ENCODE data around the gene CD27. TPM values are rescaled to one million over a fixed set of nuclear protein-coding genes. Genes with fewer than 3 reads are reported as not detected.
A peak's percentile ranks its signal among the peaks of the same experiment; 100 is the strongest.

The CD27 gene
- total and polyA plus RNA-seq, 2 of the 13 experiments (the other 11 are each of a cell fraction or from before 2014, with no cell fraction given): 0.12 TPM; not detected in 1

DNA sequence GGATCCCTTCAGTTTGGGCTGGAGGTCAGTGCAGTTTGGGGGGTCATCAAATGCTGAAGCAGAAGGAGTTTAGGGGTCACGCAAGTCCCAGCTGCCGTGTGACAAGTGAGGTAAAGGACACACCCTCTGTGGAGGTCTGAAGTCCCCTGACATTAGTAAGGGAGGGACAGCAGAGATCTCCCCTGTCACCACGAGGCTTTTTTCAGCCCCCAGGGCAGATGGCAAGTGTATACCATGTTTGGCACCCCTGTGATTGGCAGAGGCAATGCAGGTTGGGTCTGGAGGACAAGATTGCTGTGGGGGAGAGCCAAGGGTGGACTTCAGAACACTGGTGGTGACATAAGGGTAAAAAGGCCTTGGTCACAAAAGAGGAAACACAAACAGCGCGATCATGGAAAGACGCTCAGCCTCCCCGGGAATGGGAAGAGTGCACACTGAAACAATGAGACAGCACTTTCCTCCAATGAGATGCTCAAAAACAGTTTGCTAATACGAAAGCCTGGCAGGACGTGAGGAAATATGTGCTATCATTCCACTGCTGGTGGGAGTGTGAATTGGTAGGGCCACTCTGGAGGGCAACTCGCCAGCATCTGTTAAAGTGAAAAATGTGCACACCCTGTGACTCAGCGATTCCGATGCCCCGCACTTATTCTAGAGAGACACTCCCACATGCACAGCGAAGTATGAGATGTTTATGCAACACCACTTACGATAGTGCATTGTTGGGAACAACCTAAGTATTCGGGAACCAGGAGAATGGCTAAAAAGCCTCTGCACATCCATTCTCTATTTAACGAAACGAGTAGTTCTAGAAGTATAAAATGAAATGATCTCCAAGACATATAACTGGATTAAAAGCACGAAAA, 14.4 kb upstream of the CD27 start (continued):
- TF ChIP-seq, protein P1, sequence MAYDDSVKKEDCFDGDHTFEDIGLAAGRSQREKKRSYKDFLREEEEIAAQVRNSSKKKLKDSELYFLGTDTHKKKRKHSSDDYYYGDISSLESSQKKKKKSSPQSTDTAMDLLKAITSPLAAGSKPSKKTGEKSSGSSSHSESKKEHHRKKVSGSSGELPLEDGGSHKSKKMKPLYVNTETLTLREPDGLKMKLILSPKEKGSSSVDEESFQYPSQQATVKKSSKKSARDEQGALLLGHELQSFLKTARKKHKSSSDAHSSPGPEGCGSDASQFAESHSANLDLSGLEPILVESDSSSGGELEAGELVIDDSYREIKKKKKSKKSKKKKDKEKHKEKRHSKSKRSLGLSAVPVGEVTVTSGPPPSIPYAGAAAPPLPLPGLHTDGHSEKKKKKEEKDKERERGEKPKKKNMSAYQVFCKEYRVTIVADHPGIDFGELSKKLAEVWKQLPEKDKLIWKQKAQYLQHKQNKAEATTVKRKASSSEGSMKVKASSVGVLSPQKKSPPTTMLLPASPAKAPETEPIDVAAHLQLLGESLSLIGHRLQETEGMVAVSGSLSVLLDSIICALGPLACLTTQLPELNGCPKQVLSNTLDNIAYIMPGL (CRISPR knock-in tag; IDR thresholded peaks at IDR 0.05; ENCODE audit: borderline replicate concordance in 1 of 2, low read depth in 1 of 2): no peak
- TF ChIP-seq ZNF235 (CRISPR knock-in tag; IDR thresholded peaks at IDR 0.05; ENCODE audit: borderline replicate concordance) (no peak), MXI1 (IDR thresholded peaks at IDR 0.05; ENCODE audit: borderline replicate concordance, low read depth, low read length) (peak; percentile 40; the same call in 1 of the 3 replicates), ZNF788 (CRISPR knock-in tag; IDR thresholded peaks at IDR 0.05; ENCODE audit: borderline replicate concordance) (no peak), MXD4 (CRISPR knock-in tag; IDR thresholded peaks at IDR 0.05) (no peak), ZNF678 (CRISPR knock-in tag; IDR thresholded peaks at IDR 0.05) (no peak), HNRNPL (IDR thresholded peaks at IDR 0.05; ENCODE audit: low read depth, low read length) (no peak), SMARCC2 (IDR thresholded peaks at IDR 0.05) (no peak), NFE2 (CRISPR knock-in tag; IDR thresholded peaks at IDR 0.05) (peak; percentile 70), ZNF556 (CRISPR knock-in tag; IDR thresholded peaks at IDR 0.05; ENCODE audit: borderline replicate concordance) (no peak), MAF1 (CRISPR knock-in tag; IDR thresholded peaks at IDR 0.05; ENCODE audit: borderline replicate concordance) (no peak), SOX6 (IDR thresholded peaks at IDR 0.05) (no peak), SOX6 (CRISPR knock-in tag; IDR thresholded peaks at IDR 0.05) (peak; percentile 37), KLF16 (CRISPR knock-in tag; IDR thresholded peaks at IDR 0.05) (0 out of 4 replicates have a peak, but pooled peaks of 1 of the 2 experiments have one; percentile 34), HOXA7 (CRISPR knock-in tag; IDR thresholded peaks at IDR 0.05) (no peak), ZNF383 (CRISPR knock-in tag; IDR thresholded peaks at IDR 0.05; ENCODE audit: borderline replicate concordance) (no peak), CCDC6 (CRISPR knock-in tag; IDR thresholded peaks at IDR 0.05) (0 out of 2 replicates have a peak, but pooled peaks have one; percentile 36), FOSL2 (CRISPR knock-in tag; IDR thresholded peaks at IDR 0.05) (peak; percentile 74), RFX3 (CRISPR knock-in tag; IDR thresholded peaks at IDR 0.05) (no peak), GATAD2A (CRISPR knock-in tag; IDR thresholded peaks at IDR 0.05) (peak; percentile 58; the same call in 1 of the 2 replicates), KDM6A (CRISPR knock-in tag; IDR thresholded peaks at IDR 0.05; ENCODE audit: low read depth) (no peak)
- TF ChIP-seq, protein P2, sequence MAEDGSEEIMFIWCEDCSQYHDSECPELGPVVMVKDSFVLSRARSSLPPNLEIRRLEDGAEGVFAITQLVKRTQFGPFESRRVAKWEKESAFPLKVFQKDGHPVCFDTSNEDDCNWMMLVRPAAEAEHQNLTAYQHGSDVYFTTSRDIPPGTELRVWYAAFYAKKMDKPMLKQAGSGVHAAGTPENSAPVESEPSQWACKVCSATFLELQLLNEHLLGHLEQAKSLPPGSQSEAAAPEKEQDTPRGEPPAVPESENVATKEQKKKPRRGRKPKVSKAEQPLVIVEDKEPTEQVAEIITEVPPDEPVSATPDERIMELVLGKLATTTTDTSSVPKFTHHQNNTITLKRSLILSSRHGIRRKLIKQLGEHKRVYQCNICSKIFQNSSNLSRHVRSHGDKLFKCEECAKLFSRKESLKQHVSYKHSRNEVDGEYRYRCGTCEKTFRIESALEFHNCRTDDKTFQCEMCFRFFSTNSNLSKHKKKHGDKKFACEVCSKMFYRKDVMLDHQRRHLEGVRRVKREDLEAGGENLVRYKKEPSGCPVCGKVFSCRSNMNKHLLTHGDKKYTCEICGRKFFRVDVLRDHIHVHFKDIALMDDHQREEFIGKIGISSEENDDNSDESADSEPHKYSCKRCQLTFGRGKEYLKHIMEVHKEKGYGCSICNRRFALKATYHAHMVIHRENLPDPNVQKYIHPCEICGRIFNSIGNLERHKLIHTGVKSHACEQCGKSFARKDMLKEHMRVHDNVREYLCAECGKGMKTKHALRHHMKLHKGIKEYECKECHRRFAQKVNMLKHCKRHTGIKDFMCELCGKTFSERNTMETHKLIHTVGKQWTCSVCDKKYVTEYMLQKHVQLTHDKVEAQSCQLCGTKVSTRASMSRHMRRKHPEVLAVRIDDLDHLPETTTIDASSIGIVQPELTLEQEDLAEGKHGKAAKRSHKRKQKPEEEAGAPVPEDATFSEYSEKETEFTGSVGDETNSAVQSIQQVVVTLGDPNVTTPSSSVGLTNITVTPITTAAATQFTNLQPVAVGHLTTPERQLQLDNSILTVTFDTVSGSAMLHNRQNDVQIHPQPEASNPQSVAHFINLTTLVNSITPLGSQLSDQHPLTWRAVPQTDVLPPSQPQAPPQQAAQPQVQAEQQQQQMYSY (CRISPR knock-in tag; IDR thresholded peaks at IDR 0.05): no peak
- TF ChIP-seq, protein P3, sequence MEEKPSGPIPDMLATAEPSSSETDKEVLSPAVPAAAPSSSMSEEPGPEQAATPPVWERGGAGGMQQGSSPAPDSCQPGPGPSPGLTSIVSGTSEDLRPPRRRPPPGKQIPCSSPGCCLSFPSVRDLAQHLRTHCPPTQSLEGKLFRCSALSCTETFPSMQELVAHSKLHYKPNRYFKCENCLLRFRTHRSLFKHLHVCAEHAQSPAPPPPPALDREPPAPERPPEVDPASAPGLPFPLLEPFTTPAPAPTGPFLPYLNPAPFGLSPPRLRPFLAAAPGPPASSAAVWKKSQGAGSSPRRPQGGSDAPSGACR (CRISPR knock-in tag; IDR thresholded peaks at IDR 0.05): no peak
- TF ChIP-seq, protein P4, sequence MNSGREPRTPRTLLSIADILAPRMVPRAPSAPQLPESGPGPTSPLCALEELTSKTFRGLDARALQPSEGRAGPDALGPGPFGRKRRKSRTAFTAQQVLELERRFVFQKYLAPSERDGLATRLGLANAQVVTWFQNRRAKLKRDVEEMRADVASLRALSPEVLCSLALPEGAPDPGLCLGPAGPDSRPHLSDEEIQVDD (CRISPR knock-in tag; IDR thresholded peaks at IDR 0.05; ENCODE audit: borderline replicate concordance): no peak
